Occipital lobe (tissue), 2 donors: ENCODE results near the gene PTCD2. TPM values are rescaled to one million over a fixed set of nuclear protein-coding genes. Genes with fewer than 3 reads are reported as not detected.
"Not testable (repeated sequence)": the region's sequence is repeated elsewhere in the genome, so short reads cannot be mapped to it uniquely, and the experiment has no call there.

Source experiments
- DNase-seq: peaks from one replicate; lab custom pipeline; 2025; lab: John Stamatoyannopoulos, UW
- total RNA-seq: library from RNA; depleted of rRNA; stranded (reverse); fragments of >200 nt; gene quantifications from one replicate; pipeline ENCODE4 v1.2.3, GENCODE V29; 2014

Gene PTCD2
- total RNA-seq, 1 donor from 2014 or later: 10.5 TPM

- DNase-seq: no peak
These were observed 23.9 kb upstream of the PTCD2 start for GRCh38 chr5:72296256-72296655.

- DNase-seq: not testable (repeated sequence)
These were observed 22.0 kb upstream of the PTCD2 start for GRCh38 chr5:72298136-72298535.

- DNase-seq: no peak
These were observed 21.5 kb upstream of the PTCD2 start for GRCh38 chr5:72298711-72299110.

GRCh38 chr5:72300590-72301339, 19.4 kb upstream of the PTCD2 start:
- no peak for DNase-seq

- DNase-seq: no peak
These were observed 18.6 kb upstream of the PTCD2 start for GRCh38 chr5:72301557-72301956.

- DNase-seq: no peak
These were observed 18.0 kb upstream of the PTCD2 start for GRCh38 chr5:72302171-72302570.

GRCh38 chr5:72305194-72306142, 14.7 kb upstream of the PTCD2 start:
- no peak for DNase-seq

GRCh38 chr5:72307573-72307967, 12.6 kb upstream of the PTCD2 start:
- no peak for DNase-seq

GRCh38 chr5:72307968-72308852, 12.0 kb upstream of the PTCD2 start:
- DNase-seq: peak; percentile 98

GRCh38 chr5:72308853-72309191, 11.4 kb upstream of the PTCD2 start:
- no peak for DNase-seq

GRCh38 chr5:72313141-72313540, 7.0 kb upstream of the PTCD2 start:
- DNase-seq: no peak

GRCh38 chr5:72314571-72315172, 5.5 kb upstream of the PTCD2 start:
- no peak for DNase-seq

GRCh38 chr5:72319435-72319975, 668 bp upstream of the PTCD2 start:
- not testable (repeated sequence) for DNase-seq

- DNase-seq: no peak
These were observed 4.1 kb downstream of the PTCD2 start for GRCh38 chr5:72324189-72324825.

- peak; percentile 7 for DNase-seq
These were observed 5.6 kb downstream of the PTCD2 start for GRCh38 chr5:72325566-72326305.

GRCh38 chr5:72326306-72326649, 6.1 kb downstream of the PTCD2 start:
- no peak for DNase-seq

- peak; percentile 69 for DNase-seq
These were observed 8.0 kb downstream of the PTCD2 start for GRCh38 chr5:72328172-72328571.

GRCh38 chr5:72330712-72331111, 10.5 kb downstream of the PTCD2 start:
- DNase-seq: no peak

GRCh38 chr5:72337159-72337558, 17.0 kb downstream of the PTCD2 start:
- no peak for DNase-seq

- DNase-seq: no peak
These were observed 18.6 kb downstream of the PTCD2 start for GRCh38 chr5:72338689-72339209.
